Cardiac muscle cell (in vitro differentiated cells and primary cell): ENCODE results near the gene CTPS2. TPM values are rescaled to one million over a fixed set of nuclear protein-coding genes. Genes with fewer than 3 reads are reported as not detected.
A peak's percentile ranks its signal among the peaks of the same experiment; 100 is the strongest.

Source experiments
- DNase-seq, 2 donors: peaks; one replicate each; pipeline versions ENCODE4 v3.0.0 to v3.0.0-alpha.2; 2010 to 2017; ENCODE audit warnings: low read depth in 1 of 2, low spot score in 1 of 2
- H3K27ac ChIP-seq: fragments of 200-600 bp; sonication (generic); 2 replicates; pipeline ENCODE4 v1.5.1; 2016
- H3K27me3 ChIP-seq: fragments of 200-600 bp; sonication (generic); 2 replicates; pipeline ENCODE4 v1.6.0; 2016; ENCODE audit warnings: control low read depth
- H3K36me3 ChIP-seq: fragments of 200-600 bp; sonication (generic); 2 replicates; pipeline ENCODE4 v1.5.1; 2016; ENCODE audit warnings: control low read depth
- H3K4me1 ChIP-seq: fragments of 200-600 bp; sonication (generic); 2 replicates; pipeline ENCODE4 v1.8.1; 2017; ENCODE audit warnings: low read depth, mild to moderate bottlenecking, mixed run types
- H3K4me3 ChIP-seq: fragments of 200-600 bp; sonication (generic); 2 replicates; pipeline ENCODE4 v1.5.1; 2016; ENCODE audit warnings: mild to moderate bottlenecking
- H3K9me3 ChIP-seq: fragments of 200-600 bp; sonication (generic); 2 replicates; pipeline ENCODE4 v1.5.1; 2017; ENCODE audit warnings: low read depth, mild to moderate bottlenecking, control low read depth
- CTCF ChIP-seq: IDR thresholded peaks from 2 replicates; pipeline ENCODE4 v1.5.1; 2012; ENCODE audit warnings: low read depth, mild to moderate bottlenecking, low read length
- polyA plus RNA-seq: library from polyadenylated mRNA; unstranded; fragments of >200 nt; fragmentation: Nextera tagmentation; extraction: Ambion mirVana; gene quantifications from 2 replicates; pipeline ENCODE4 v1.2.1, GENCODE V29; 2016
- total RNA-seq: library from RNA; depleted of rRNA; stranded (reverse); fragments of >200 nt; gene quantifications from 2 replicates; pipeline ENCODE4 v1.2.3, GENCODE V29; 2016

The CTPS2 gene
- total and polyA plus RNA-seq, 2 experiments from 2014 or later: 37.4 to 51.0 TPM

GRCh38 chrX:16594490-16594889, 118.0 kb downstream of the CTPS2 start:
- no peak for TF ChIP-seq CTCF
- Histone ChIP-seq H3K36me3 (peaks cover 3% of the 10 kb centered on the region), H3K27me3 (no peaks in the 10 kb centered on the region), H3K9me3 (no peaks in the 10 kb centered on the region), H3K4me1 (peaks cover 6% of the 10 kb centered on the region), H3K4me3 (no peak overlapping the region), H3K27ac (no peak overlapping the region)
- no peak for DNase-seq

- H3K4me3 ChIP-seq: no peak overlapping the region
- no peaks in the 10 kb centered on the region for H3K27me3 ChIP-seq
- H3K9me3 ChIP-seq: no peaks in the 10 kb centered on the region
- no peak for TF ChIP-seq CTCF
- H3K27ac ChIP-seq: no peak overlapping the region
- H3K36me3 ChIP-seq: peaks cover 7% of the 10 kb centered on the region
- peaks cover 6% of the 10 kb centered on the region for H3K4me1 ChIP-seq
- no peak for DNase-seq
These were observed 118.7 kb downstream of the CTPS2 start for GRCh38 chrX:16593801-16594200.

GRCh38 chrX:16592194-16592770, 120.2 kb downstream of the CTPS2 start:
- H3K9me3 ChIP-seq: no peaks in the 10 kb centered on the region
- H3K36me3 ChIP-seq: peaks cover 7% of the 10 kb centered on the region
- DNase-seq: no peak
- peaks cover 6% of the 10 kb centered on the region for H3K4me1 ChIP-seq
- H3K27me3 ChIP-seq: no peaks in the 10 kb centered on the region
- no peak overlapping the region for H3K27ac ChIP-seq
- no peak overlapping the region for H3K4me3 ChIP-seq
- no peak for TF ChIP-seq CTCF

GRCh38 chrX:16589826-16590225, 122.6 kb downstream of the CTPS2 start:
- no peak for TF ChIP-seq CTCF
- Histone ChIP-seq H3K4me1 (peaks cover 6% of the 10 kb centered on the region), H3K9me3 (no peaks in the 10 kb centered on the region), H3K27ac (peak overlapping the region; percentile 41), H3K36me3 (peaks cover 7% of the 10 kb centered on the region), H3K4me3 (no peak overlapping the region), H3K27me3 (no peaks in the 10 kb centered on the region)
- no peak for DNase-seq

- H3K4me1 ChIP-seq: peaks cover 6% of the 10 kb centered on the region
- DNase-seq: peak in 1 of 2 donors; percentile 59
- no peak overlapping the region for H3K4me3 ChIP-seq
- H3K27ac ChIP-seq: peak overlapping the region; percentile 41
- no peak for TF ChIP-seq CTCF
- H3K36me3 ChIP-seq: peaks cover 7% of the 10 kb centered on the region
- H3K9me3 ChIP-seq: no peaks in the 10 kb centered on the region
- no peaks in the 10 kb centered on the region for H3K27me3 ChIP-seq
These were observed 123.3 kb downstream of the CTPS2 start for GRCh38 chrX:16589211-16589610.
